Spleen (tissue), 7 donors: ENCODE data around the gene LRPPRC.

ENCODE experiments used
- POLR2A ChIP-seq, 3 donors: fragments of 450-650 bp; IDR thresholded peaks; one replicate each; pipeline ENCODE4 v1.5.1; 2017; ENCODE audit warnings: antibody characterized with exemption in 3 of 3, mild to moderate bottlenecking in 1 of 3
- POLR2AphosphoS5 ChIP-seq, 3 donors: sonication (generic); formaldehyde crosslinking; IDR thresholded peaks; one replicate each; pipeline ENCODE4 v1.5.1; 2017; ENCODE audit warnings: antibody characterized with exemption in 3 of 3
- TF ChIP-seq, protein P1 (sequence below), 11 experiments: fragments of 200-600 bp in 7 of 11; fragments of 450-650 bp in 4 of 11; sonication (generic) in 4 of 11; IDR thresholded peaks in 8 of 11; conservative IDR thresholded peaks in 3 of 11; 1 replicate in 7 of 11; 2 replicates in 4 of 11; pipeline versions ENCODE4 v1.4.0 to v1.8.0; 2016 to 2021; ENCODE audit warnings: antibody characterized with exemption in 11 of 11, inconsistent platforms in 4 of 11, mild to moderate bottlenecking in 1 of 11
- donor health status: DM: no; HTN: no; CAD: no; lungs with moderate emphysema.
- donor health status: DM: no; HTN: no; CAD: no.
- donor health status: DM: no; HTN: no; CAD: no.

DNA sequence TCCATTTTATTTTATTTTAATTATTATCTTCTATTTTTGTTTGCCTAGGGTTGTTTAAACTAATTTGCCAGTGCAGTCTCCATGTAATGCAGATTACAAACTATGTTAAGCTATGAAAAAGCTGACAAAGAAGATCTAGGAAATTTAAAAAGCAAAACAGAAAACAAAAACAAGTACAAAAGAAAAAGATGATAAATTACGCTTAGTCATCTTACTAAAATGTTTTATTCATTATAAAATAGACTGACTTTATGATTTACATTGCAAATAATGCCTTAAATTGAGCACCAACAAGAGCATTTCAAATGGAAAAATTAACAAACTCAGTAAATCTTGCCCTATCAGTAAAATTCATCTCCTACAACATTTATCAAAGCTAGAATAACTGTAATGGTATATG is 52.9 kb downstream of the LRPPRC start:
- TF ChIP-seq, protein P1, sequence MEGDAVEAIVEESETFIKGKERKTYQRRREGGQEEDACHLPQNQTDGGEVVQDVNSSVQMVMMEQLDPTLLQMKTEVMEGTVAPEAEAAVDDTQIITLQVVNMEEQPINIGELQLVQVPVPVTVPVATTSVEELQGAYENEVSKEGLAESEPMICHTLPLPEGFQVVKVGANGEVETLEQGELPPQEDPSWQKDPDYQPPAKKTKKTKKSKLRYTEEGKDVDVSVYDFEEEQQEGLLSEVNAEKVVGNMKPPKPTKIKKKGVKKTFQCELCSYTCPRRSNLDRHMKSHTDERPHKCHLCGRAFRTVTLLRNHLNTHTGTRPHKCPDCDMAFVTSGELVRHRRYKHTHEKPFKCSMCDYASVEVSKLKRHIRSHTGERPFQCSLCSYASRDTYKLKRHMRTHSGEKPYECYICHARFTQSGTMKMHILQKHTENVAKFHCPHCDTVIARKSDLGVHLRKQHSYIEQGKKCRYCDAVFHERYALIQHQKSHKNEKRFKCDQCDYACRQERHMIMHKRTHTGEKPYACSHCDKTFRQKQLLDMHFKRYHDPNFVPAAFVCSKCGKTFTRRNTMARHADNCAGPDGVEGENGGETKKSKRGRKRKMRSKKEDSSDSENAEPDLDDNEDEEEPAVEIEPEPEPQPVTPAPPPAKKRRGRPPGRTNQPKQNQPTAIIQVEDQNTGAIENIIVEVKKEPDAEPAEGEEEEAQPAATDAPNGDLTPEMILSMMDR (IDR thresholded peaks at IDR 0.05 in 8 of 11, conservative IDR thresholded peaks at IDR 0.05 in 3 of 11) = no peak
- TF ChIP-seq POLR2A (IDR thresholded peaks at IDR 0.05) = no peak
- no peak for TF ChIP-seq POLR2AphosphoS5 (IDR thresholded peaks at IDR 0.05)
